ENCODE data around the gene FTCD. TPM values are rescaled to one million over a fixed set of nuclear protein-coding genes. Genes with fewer than 3 reads are reported as not detected.
A peak's percentile ranks its signal among the peaks of the same experiment; 100 is the strongest.

Gene FTCD
- total RNA-seq, 4 donors from 2014 or later = 0.29 TPM; not detected in 3

DNA sequence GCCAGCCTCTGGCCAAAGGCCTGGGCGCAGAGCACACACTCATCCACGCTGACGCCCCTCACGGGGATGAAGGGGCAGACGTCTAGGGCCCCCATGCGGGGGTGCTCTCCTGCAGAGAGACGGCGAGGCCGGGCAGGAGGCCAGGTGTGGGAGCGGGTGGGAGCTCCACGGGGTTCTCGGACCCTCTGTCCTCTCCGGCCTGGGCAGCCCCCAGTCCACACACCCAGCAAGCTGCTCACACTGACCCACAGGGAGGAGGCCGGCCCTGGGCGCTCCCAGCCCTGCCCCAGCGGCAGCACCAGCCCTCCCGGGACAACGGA, 2.5 kb downstream of the FTCD start:
- 28 to 37% methylated on average over 10 to 18 of the region's 18 CpGs for WGBS, 2 donors
- H3K4me3 ChIP-seq (ENCODE audit: low read depth, poor library complexity, severe bottlenecking) = no peak overlapping the region
- TF ChIP-seq POLR2A (IDR thresholded peaks at IDR 0.05) = no peak
- TF ChIP-seq CTCF (IDR thresholded peaks at IDR 0.05) = no peak
- intact Hi-C loops (cut with DNase I; ENCODE audit: low total_unique reads) = no loop called here
- peak in 1 of 2 donors; percentile 82 for DNase-seq (ENCODE audit: low spot score in 2 of 2)

- intact Hi-C loops (cut with DNase I; ENCODE audit: low total_unique reads) = no loop called here
- H3K4me3 ChIP-seq (ENCODE audit: low read depth, poor library complexity, severe bottlenecking) = no peak overlapping the region
- DNase-seq (ENCODE audit: low spot score in 2 of 2) = peak in 1 of 2 donors; percentile 78
- WGBS, 2 donors = 78 to 80% methylated on average over 41 to 45 of the region's 45 CpGs
- TF ChIP-seq CTCF (IDR thresholded peaks at IDR 0.05) (no peak), POLR2A (IDR thresholded peaks at IDR 0.05) (no peak)
These were observed 3.1 kb downstream of the FTCD start for GRCh38 chr21:46151989-46152926.

DNA sequence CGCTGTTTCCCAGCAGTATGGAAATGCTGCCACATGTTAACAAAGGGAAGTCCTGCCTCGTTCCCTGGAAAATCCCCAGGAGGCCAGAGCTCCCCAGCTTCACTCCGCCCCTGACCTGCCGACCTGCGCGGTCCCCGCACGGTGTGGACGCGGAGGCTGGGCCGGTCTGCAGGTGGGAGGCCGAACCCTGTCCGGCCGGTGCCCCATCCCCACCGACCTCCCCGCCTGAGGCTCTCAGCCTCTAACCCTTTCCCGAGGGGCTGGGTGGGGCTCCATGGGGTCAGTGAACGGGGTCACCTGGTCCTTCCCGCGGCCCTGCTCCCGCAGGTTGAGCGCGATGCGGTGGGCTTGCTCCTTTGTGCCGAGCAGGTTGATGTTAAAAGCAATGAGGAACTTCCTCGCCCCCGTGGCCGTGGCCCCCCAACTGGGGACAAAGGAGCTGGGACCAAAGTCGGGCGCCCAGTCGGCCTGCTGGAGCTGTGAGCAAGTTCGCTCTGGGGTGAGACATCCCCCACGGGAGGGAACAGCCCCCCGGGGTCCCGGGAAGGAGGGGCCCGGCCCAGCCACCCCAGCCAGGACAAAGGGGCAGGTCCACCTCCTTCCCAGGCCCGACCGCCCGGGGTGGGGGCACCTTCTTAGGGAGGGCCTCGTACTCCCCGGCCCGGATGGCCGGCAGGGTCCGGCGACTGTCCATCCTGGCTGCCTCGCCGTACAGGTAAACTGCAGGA, 4.0 kb downstream of the FTCD start:
- peak in 1 of 2 donors; percentile 87 for DNase-seq (ENCODE audit: low spot score in 2 of 2)
- 85 to 88% methylated on average over 37 to 40 of the region's 47 CpGs for WGBS, 2 donors
- H3K4me3 ChIP-seq (ENCODE audit: low read depth, poor library complexity, severe bottlenecking) = no peak overlapping the region
- intact Hi-C loops (cut with DNase I; ENCODE audit: low total_unique reads) = no loop called here
- TF ChIP-seq POLR2A (IDR thresholded peaks at IDR 0.05) (no peak), CTCF (IDR thresholded peaks at IDR 0.05) (no peak)

GRCh38 chr21:46150491-46151121, 4.8 kb downstream of the FTCD start:
- peak in 1 of 2 donors; percentile 76 for DNase-seq (ENCODE audit: low spot score in 2 of 2)
- intact Hi-C loops (cut with DNase I; ENCODE audit: low total_unique reads) = no loop called here
- no peak overlapping the region for H3K4me3 ChIP-seq (ENCODE audit: low read depth, poor library complexity, severe bottlenecking)
- TF ChIP-seq CTCF (IDR thresholded peaks at IDR 0.05) (no peak), POLR2A (IDR thresholded peaks at IDR 0.05) (no peak)
- WGBS, 2 donors = 76 to 83% methylated on average over 18 to 23 of the region's 24 CpGs

- WGBS, 2 donors = 62 to 63% methylated on average over 18 to 19 of the region's 19 CpGs
- TF ChIP-seq POLR2A (IDR thresholded peaks at IDR 0.05) = no peak
- no peak for TF ChIP-seq CTCF (IDR thresholded peaks at IDR 0.05)
- DNase-seq (ENCODE audit: low spot score in 2 of 2) = no peak
- intact Hi-C loops (cut with DNase I; ENCODE audit: low total_unique reads) = no loop called here
- no peak overlapping the region for H3K4me3 ChIP-seq (ENCODE audit: low read depth, poor library complexity, severe bottlenecking)
These were observed 5.3 kb downstream of the FTCD start for GRCh38 chr21:46150073-46150472.
